Omental fat pad (tissue), 4 donors: ENCODE data around the gene INIP. TPM values are rescaled to one million over a fixed set of nuclear protein-coding genes. Genes with fewer than 3 reads are reported as not detected.

Source experiments
- ATAC-seq: fragments of 150-250 bp; one replicate; pipeline ENCODE4 v1.9.1; 2016; ENCODE audit warnings: mild to moderate bottlenecking, moderate library complexity; ENCODE audit not compliant: low FRiP score
- DNase-seq: peaks from one replicate; pipeline ENCODE4 v3.0.0-alpha.2; 2019; ENCODE audit warnings: low spot score
- CTCF ChIP-seq, 3 donors: fragments of 450-650 bp; IDR thresholded peaks; one replicate each; pipeline ENCODE4 v1.5.1; 2016 to 2017; ENCODE audit warnings: antibody characterized with exemption in 3 of 3, mild to moderate bottlenecking in 3 of 3, moderate library complexity in 2 of 3
- total RNA-seq, 4 donors: library from RNA; depleted of rRNA; stranded (reverse); fragments of >200 nt; gene quantifications; one replicate each; pipeline ENCODE4 v1.1.0, GENCODE V29; 2016

The INIP gene
- total RNA-seq, 4 donors from 2014 or later = 11.2 to 16.1 (median 13.6) TPM

- DNase-seq (no peak), ATAC-seq (no peak)
- TF ChIP-seq CTCF (IDR thresholded peaks at IDR 0.05) = no peak
Measured at GRCh38 chr9:112640311-112640710, 77.6 kb downstream of the INIP start.

Other genes starting within 250 kb of the INIP start
- gene KIAA1958, start 231.3 kb downstream of the INIP start, total RNA-seq = 1 to 10 TPM; 2.0 to 6.0 (median 4.8) TPM
- 10 to 100 TPM in 3 of 4 donors, 1 to 10 TPM in 1; 8.9 to 27.5 (median 11.6) TPM for gene SNX30, start 32.6 kb upstream of the INIP start, total RNA-seq
- 1 to 10 TPM in 1 of 4 donors, under 1 TPM in 1, not detected in 2; 0.36 to 1.3 TPM for gene SLC46A2, start 172.8 kb upstream of the INIP start, total RNA-seq